Stimulated activated naive CD4-positive, alpha-beta T cell (primary cell): ENCODE data around the gene CACHD1.
A peak's percentile ranks its signal among the peaks of the same experiment; 100 is the strongest.

ENCODE experiments used
- DNase-seq, 6 experiments: peaks; one replicate each; lab custom pipeline; 2025; lab: John Stamatoyannopoulos, UW

Gene CACHD1

GRCh38 chr1:64549464-64550239, 79.7 kb downstream of the CACHD1 start:
- no peak for DNase-seq

GRCh38 chr1:64550510-64550909, 80.6 kb downstream of the CACHD1 start:
- DNase-seq: peak in 3 of 6 experiments; percentile 69 to 78 (median 74)

- no peak for DNase-seq
Measured at GRCh38 chr1:64550946-64551605, 81.1 kb downstream of the CACHD1 start.

GRCh38 chr1:64553285-64553684, 83.4 kb downstream of the CACHD1 start:
- no peak for DNase-seq

GRCh38 chr1:64555947-64556346, 86.0 kb downstream of the CACHD1 start:
- no peak for DNase-seq

GRCh38 chr1:64561993-64562392, 92.1 kb downstream of the CACHD1 start:
- no peak for DNase-seq

- no peak for DNase-seq
Measured at GRCh38 chr1:64563958-64564565, 94.1 kb downstream of the CACHD1 start.

- no peak for DNase-seq
Measured at GRCh38 chr1:64564891-64565290, 95.0 kb downstream of the CACHD1 start.

GRCh38 chr1:64567426-64568170, 97.7 kb downstream of the CACHD1 start:
- DNase-seq: no peak

- DNase-seq: no peak
Measured at GRCh38 chr1:64568171-64568450, 98.2 kb downstream of the CACHD1 start.

GRCh38 chr1:64569411-64569810, 99.5 kb downstream of the CACHD1 start:
- DNase-seq: no peak

- DNase-seq: no peak
Measured at GRCh38 chr1:64570267-64570855, 100.4 kb downstream of the CACHD1 start.

- no peak for DNase-seq
Measured at GRCh38 chr1:64572222-64572900, 102.4 kb downstream of the CACHD1 start.

- DNase-seq: no peak
Measured at GRCh38 chr1:64574301-64574700, 104.4 kb downstream of the CACHD1 start.

- no peak for DNase-seq
Measured at GRCh38 chr1:64575881-64576676, 106.2 kb downstream of the CACHD1 start.

GRCh38 chr1:64578270-64578973, 108.5 kb downstream of the CACHD1 start:
- DNase-seq: no peak

GRCh38 chr1:64579767-64580166, 109.8 kb downstream of the CACHD1 start:
- no peak for DNase-seq

GRCh38 chr1:64581135-64581842, 111.4 kb downstream of the CACHD1 start:
- no peak for DNase-seq

- no peak for DNase-seq
Measured at GRCh38 chr1:64581843-64582185, 111.9 kb downstream of the CACHD1 start.

GRCh38 chr1:64584479-64584878, 114.5 kb downstream of the CACHD1 start:
- peak in 1 of 6 experiments; percentile 6 for DNase-seq
